HG03439 (cell line): ENCODE data around the gene CSNK1D.
"Not testable (repeated sequence)": the region's sequence is repeated elsewhere in the genome, so short reads cannot be mapped to it uniquely, and the experiment has no call there.

Experiments
- ATAC-seq: cut with Tn5 transposase; IDR thresholded peaks from one replicate; pipeline ENCODE4 v1.9.1; 2021; ENCODE audit warnings: mild to moderate bottlenecking, moderate library complexity; ENCODE audit not compliant: unreplicated experiment

Gene CSNK1D

DNA sequence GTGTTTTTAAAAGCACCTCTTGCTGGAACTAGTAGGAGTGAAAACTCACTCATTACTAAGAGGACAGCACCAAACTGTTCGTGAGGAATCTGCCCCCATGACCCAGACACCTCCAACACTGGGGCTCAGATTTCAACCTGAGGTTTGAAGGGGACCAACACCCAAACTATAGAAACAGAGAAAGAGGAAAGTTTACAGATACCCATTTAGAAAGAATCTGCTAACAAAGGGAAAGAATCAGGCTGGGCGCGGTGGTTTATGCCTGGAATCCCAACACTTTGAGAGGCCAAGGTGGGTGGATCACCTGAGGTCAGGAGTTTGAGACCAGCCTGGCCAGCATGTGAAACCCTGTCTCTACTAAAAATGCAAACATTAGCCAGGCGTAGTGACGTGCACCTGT, 3.4 kb upstream of the CSNK1D start:
- ATAC-seq = no peak

DNA sequence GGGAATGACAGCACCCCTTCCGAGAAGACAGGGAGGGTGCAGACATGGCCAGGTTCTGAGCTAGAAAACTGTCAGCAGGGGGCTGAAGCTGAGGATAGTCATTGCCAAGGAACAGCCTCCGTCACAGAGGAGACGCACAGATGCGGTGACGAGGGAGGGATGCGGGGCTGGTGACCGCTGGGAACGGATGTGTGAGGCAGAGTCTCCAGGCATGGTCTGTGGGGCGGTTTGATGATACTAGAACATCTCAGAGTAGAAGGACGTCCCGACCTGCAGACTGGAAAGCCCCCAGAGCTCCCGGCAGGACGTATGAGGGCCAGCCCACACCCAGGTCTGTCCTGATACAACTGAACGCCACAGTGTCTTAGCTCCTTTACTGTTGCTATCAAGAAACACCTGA, 1.8 kb upstream of the CSNK1D start:
- no peak for ATAC-seq

DNA sequence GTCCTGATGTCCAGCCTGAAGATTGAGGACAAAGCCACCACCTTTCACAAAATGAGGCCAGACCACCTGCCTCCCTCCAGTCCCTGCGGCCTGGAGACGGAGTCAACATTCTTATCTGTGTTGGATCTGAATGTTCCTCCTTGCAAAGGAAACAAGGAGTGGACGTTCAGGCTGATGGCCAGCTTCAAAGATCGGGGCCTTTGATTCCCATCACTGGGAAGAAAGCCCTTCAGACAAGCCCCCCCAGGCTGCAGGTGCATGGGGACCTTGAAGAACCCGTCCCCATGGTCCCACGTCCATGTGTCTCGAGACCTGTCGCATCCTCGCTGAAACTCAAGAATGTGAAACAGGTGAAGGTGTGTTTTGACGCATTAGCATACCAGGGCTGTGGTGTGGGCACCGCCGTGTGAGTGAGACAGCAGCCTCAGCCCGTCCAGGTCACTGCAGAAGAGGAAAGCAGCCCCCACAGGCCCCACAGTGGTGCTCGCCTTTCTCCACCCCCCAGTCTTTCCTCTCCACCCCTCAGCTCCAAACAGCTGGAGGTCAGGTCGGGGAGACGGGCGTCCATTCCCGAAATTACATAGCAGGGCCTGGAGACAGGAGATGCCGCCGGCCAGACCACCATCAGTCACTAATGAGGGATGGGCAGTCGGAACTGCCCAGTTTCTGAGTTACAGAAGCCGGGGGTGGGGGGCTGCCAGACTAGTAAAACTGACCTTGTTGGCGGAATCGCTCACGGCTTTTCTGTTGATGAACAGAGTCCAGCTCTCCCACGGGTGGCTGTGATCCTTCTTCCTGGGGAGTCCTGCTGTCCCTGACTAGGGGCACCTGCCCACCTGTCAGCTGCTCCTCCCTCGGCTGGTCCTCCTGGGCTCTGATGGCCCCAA, 877 bp upstream of the CSNK1D start:
- no peak for ATAC-seq

DNA sequence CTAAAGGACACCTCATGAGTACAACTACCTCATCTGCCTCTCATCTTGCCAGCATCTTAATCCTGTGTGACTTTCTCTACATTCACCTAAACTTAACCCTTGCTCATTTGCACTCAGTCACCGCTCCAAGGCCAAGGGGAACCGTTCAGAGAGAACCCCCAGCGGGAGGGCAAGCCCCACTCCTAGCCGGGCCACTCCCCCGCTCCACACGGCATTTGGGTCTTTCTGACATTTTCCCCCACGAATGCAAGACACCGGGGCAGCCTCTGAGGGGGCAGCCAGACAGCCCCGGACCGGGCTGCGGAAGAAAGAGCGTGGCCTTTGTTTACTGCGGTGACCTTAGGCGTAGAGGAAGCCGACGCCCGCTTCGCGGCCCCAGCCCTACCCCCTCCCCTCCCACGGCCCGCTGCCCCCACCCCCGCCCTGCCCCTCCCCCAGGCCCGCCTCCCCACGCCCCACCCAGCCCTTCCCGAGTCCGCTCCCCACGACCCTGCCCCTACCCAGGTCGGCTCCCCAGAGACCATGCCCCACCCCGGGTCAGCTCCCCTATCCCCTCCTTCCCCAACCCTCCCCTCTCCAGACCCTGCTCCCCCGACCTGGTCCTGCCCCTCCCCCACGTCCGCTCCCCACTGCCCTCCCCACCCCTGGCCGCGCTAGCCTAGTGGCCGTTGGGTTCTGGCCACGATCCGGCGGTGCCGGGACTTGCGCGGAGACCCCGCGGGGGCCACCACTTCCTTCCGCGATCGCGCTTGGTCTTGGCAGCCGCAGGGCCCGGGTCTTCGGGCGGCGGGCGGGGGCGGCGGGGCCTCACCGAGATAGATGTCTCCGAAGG, 789 bp downstream of the CSNK1D start:
- ATAC-seq = no peak

DNA sequence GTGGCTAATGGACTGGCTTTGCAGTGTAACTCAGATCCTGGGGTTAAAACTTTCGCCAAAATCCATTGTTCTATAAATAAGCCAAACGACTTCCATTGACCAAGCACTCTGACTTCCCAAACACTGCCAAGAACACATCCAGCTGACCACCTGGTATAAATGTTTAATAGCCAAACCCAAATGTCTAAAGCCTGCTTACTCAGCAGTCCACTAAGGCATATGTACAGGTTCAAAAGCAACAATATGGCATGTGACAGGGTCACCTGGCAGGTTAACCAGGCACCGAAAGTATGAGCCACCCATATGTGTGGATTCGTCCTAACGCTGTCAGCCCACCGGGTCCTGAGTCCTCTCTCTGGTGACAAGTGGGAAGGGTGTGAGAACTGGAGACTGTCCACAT, 2.1 kb downstream of the CSNK1D start:
- no peak for ATAC-seq

DNA sequence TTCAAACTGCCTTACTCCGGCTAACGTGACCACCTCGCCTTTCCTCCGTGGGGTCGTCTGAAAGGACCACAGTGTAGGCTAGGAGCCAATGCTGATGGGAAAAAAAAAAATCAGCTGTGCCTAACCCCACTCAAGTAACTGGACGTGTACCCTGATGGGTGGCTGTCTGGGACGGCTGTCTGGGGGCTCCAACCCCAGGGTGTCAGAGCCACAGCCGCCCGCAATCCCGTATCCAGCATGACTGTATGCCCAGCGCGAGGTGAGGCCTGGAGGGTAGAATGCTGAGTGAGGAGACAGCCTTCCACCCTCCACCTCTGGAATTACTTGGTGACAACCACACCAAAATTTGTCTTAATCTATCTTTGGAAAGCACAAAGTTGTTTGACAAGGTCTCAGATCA, 2.8 kb downstream of the CSNK1D start:
- no peak for ATAC-seq

DNA sequence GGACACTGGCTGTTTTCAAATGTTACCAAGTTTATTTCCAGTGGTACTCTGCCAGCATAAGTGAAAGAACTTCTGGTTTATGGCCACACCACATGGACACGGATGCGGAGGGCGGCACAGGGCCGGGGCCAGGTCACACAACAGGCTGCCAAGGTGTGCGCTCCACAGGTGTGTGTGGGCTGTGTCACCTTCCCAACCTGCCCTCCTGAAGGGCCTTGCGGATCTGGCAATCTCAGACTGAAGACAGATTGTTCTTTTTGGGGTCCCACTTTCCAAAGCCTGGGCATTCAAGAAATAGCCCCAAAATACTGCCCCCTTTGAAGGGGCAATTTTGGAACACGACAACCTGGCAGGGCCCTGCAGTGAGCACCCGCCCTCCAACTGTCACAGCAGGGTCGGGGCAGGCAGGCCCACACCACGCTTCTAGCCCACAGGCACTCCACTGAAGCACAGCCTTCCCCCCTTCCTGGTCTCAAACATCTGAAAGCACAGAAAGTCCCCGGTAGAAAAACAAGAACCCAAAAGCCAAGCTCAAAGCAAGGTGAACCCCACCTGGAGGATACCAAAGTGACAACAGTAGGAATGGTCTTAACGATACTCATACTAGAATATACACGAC, 3.5 kb downstream of the CSNK1D start:
- ATAC-seq = no peak

DNA sequence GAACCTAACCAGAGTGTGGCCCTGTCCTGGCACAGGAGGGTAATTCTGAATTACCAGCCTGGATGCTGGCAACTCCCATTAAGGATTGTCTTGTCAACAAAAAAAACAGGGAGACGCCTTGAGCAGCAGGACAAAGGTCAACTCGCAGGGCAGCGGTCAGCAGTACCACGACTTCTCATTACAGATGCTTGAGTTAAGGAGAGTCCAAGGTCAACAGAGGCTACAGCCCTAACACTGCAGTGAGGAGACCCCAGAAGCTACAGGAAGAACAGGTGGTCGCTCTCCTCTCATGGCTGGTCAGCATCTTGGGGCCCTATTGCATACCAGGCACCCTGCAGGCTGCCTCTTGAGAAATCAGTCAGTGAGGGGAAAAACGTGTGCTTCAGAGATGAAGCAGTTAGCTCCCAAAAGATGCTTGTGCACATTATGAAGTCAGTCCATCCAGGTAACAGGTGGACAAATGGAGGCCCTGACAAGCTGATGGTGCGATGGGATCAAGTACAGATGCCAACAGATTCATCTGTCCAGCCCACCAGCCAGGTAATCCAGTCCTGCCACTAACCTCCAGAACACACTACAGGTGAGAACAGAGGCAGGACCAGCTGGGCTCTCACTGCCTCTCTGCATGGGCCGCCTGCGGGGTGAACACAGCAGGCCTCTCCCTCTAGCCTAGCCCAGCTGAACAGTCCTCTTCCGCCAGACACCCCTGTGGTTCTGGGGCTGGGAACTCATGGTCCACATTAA, 4.2 kb downstream of the CSNK1D start:
- no peak for ATAC-seq

DNA sequence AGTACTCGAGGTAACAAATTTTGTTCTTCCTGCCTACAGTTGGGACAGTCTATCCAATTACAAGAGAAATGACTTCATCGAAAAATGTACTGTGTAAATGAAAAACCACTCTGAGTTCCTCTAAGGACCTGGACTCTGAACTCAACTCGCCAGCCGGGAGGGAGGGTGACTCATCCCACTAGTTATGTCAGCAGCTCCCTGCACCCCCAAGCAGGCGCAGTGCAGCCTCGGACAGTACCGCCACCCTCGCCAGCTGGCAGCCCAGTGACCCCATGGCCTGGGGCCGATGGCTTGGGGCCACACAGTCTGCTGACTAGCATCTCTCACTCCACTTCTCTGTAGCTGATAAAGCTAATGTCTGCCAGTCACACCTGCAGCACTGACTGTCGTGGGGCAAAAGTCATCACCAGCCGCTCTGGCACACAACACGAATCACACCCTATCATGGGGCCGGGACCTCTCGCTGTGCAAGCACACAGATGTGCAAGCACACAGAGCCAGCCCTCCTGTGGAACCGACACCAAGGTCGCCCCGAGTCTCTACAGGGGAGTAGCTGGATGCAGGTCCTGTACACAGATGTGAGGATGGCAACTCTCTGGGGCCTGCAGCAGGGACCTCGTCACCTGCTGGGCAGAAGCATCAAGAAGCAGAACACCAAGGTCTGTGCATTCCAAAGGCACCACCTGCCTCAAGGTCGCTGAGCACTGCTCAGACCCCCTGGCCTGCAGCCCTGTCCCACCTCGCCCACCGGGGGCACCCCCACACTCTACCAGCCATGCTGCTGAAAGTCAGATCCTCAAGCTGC, 5.7 kb downstream of the CSNK1D start:
- no peak for ATAC-seq

DNA sequence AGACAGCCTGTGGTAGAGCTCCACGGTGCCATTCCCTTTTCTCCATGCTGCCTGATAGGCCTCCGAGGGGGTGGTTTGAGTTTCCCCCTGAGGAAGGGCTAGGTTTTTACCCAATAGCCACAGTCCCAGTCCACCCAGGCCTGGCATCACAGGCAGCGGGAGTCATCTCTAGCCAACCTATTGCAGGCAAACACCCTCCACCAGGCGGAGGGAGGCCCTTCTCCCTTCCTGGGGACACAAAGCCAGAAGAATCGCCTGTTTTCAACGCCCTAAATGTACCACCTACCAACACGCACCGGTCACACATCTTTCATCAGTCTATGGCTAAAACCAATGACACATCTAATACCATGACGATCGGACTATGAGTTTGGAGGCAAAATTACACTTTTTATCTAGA, 7.4 kb downstream of the CSNK1D start:
- no peak for ATAC-seq

DNA sequence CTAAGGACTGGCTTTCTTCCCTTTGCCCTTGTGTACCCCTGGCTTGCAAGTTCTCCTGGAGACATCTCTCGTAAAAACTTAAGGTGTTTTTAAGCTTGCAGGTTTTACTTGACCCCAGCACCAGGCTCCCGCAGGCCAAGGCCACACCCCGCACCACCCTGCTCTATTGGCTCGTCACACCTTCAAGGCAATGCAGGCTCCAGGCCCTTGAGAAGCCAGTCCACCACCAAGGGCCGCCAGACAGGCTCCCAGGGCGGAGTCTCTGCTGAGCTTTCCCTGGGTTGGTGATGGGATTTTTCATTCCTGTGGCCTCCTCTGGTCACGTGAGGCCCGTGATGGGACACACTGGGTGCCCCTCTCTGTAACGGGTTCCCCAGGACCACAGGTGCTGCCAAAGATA, 9.9 kb downstream of the CSNK1D start:
- ATAC-seq = no peak

DNA sequence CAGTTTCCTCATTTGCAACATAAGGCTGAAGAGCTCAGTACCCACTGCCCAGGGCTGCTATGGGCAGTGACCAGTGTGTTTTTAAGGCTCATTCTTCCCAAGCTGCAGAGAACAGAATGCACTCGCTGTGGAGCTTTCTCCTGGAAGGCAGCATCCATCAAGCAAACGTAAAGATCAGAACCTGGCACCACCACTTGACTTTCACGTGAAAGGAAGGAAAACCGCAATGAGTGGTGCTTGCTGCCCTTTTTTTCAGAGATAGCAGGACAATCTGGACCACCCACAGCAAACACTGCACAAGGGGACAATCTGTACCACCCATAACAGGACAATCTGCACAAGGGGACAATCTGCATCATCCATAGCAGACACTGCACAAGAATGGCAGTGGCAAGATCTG, 11.2 kb downstream of the CSNK1D start:
- no peak for ATAC-seq

DNA sequence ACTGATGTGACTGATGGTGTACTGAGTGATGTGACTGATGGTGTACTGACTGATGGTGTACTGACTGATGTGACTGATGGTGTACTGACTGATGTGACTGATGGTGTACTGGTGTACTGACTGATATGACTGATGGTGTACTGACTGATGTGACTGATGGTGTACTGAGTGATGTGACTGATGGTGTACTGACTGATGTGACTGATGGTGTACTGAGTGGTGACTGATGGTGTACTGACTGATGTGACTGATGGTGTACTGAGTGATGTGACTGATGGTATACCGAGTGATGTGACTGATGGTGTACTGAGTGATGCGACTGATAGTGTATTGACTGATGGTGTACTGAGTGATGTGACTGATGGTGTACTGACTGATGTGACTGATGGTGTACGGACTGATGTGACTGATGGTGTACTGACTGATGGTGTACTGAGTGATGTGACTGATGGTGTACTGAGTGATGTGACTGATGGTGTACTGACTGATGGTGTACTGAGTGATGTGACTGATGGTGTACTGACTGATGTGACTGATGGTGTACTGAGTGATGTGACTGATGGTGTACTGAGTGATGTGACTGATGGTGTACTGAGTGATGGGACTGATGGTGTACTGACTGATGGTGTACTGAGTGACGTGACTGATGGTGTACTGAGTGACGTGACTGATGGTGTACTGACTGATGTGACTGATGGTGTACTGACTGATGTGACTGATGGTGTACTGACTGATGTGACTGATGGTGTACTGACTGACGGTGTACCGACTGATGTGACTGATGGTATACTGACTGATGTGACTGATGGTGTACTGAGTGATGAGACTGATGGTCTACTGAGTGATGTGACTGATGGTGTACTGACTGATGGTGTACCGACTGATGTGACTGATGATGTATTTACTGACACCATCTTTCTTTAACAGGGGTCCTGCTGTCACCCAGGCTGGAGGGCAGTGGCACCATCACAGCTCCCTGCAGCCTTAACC, 13.2 kb downstream of the CSNK1D start:
- ATAC-seq = not testable (repeated sequence)

DNA sequence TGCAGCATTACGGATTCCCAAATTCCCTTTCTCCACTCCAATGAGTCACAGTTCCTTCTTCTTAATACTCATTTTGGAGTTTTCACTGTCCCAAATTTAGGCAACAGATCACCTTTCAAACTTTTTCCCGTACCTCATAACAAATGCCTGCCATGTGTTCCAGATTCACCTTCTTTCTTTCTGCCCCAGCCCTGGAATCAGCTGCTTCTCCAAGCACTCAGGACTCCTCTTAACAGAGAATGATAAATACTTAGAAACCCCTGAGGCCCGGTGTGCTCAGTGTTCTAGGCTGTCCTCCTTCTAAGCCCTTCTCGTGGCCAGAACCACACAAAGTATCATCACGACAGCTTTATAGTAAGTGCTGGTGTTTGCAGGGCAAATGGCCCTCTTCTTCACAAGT, 14.9 kb downstream of the CSNK1D start:
- no peak for ATAC-seq

DNA sequence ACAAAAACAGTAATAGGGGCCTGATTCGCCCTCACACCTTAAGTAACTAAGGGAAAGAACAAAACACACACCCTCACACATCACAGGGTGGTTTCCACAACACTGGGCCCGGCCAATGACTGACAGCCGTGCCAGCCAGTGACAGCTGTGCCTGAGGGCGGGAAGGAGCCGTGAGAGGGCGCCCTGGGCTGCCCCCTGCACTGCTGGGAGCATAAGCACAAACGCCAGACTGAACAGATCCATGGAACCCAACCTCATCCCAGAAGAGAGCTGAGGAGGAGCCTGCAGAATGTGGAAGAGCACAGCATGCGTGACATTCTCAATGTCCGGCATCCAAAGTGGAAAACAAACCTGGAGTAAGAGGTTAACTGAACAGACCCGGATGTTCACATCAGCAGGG, 16.0 kb downstream of the CSNK1D start:
- no peak for ATAC-seq

DNA sequence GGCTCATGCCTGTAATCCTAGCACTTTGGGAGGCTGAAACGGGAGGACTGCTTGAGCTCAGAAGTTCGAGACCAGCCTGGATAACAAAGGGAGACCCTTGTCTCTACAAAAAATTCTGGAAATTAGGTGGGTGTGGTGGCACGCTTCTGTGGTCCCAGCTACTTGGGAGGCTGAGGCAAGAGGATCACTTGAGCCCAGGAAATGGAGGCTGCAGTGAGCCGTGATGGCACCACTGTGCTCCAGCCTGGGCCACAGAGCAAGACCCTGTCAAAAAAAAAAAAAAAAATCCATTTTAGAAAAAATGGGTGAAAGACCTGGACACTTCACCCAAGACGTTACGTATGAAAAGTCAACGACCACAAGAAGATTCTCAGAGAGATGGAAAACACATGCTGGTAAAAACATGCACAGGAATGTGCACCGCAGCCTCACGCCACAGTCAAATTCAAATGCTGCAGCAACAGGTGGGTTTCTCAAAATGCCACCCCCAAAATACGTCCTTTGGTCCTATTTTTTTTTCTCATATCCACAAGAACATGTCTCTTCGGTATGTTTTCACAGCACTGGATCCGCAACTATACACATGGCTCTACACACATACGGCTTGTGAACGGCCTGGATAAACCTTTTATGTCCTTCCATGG, 17.1 kb downstream of the CSNK1D start:
- no peak for ATAC-seq

DNA sequence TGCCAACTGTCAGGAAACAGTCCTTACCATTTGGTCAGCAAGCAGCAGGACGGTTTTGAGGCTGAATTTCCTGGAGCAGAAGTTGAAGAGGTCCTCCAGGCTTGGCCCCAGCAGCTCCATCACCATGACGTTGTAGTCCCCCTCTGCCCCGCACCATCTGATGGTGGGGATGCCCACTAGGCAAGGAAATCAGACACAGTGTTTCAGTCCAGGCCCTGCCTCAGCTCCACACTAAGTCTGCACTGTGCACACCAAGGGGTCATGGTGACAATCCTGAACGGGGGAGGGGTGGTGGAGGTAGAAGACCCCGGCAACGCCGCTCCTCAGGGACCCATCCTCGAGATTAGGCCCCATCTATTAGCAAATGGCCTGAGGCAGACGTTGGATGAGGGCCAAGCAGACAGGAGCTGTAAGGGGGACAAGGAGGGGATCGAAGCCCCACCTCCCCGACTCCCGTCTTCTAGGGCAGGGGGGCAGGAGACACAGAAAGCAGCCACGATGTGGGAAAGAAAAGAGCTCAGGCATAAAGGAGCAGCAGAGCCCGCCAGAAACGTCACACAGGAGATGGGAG, 18.0 kb downstream of the CSNK1D start:
- ATAC-seq = no peak

DNA sequence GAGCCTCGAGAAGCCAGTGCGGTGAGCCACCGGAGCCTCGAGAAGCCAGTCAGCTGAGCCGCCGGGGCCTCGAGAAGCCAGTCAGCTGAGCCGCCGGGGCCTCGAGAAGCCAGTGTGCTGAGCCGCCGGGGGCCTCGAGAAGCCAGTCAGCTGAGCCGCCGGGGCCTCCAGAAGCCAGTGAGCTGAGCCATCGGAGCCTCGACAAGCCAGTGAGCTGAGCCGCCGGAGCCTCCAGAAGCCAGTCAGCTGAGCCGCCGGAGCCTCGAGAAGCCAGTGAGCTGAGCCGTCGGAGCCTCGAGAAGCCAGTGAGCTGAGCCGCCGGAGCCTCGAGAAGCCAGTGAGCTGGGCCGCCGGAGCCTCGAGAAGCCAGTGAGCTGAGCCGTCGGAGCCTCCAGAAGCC, 18.8 kb downstream of the CSNK1D start:
- not testable (repeated sequence) for ATAC-seq
